SK-N-SH (cell line): Measurements from ENCODE around the gene MCAM. TPM values are rescaled to one million over a fixed set of nuclear protein-coding genes. Genes with fewer than 3 reads are reported as not detected.
A peak's percentile ranks its signal among the peaks of the same experiment; 100 is the strongest.

ENCODE experiments used
- CTCF ChIA-PET: fragments of 300-600, 350-600 bp; formaldehyde crosslinking; extraction: SDS; loops from one replicate; lab custom pipeline; 2021; lab: Yijun Ruan, JAX
- POLR2A ChIA-PET: fragments of 350-600 bp; sonication (Branson Sonifier 250); formaldehyde crosslinking; extraction: SDS; loops from one replicate; lab custom pipeline; 2020; ENCODE audit warnings: antibody characterized with exemption, inconsistent platforms; lab: Yijun Ruan, JAX
- DNase-seq: peaks from one replicate; pipeline ENCODE4 v3.0.0; 2012
- H2AFZ ChIP-seq: fragments of 200-600 bp; sonication (generic); 2 replicates; pipeline ENCODE4 v1.8.1; 2016; ENCODE audit warnings: antibody characterized with exemption, mild to moderate bottlenecking, low read depth
- H3F3A ChIP-seq: fragments of 200-600 bp; sonication (generic); replicated peaks from 2 replicates; pipeline ENCODE3; 2016; ENCODE audit warnings: antibody characterized with exemption, mild to moderate bottlenecking; ENCODE audit not compliant: insufficient read depth
- H3K27ac ChIP-seq, 2 experiments: fragments of 200-500 bp in 1 of 2; fragments of 200-600 bp in 1 of 2; sonication (Bioruptor generic) in 1 of 2; sonication (generic), shearing (Covaris generic) in 1 of 2; 2 replicates each; pipeline versions ENCODE4 v1.5.1 to v1.6.1; 2014 to 2016; ENCODE audit warnings: low read depth in 2 of 2, inconsistent platforms in 1 of 2, low read length in 1 of 2, mild to moderate bottlenecking in 1 of 2, mixed read lengths in 1 of 2
- H3K27me3 ChIP-seq: fragments of 200-600 bp; sonication (generic), shearing (Covaris generic); 2 replicates; pipeline ENCODE4 v1.6.1; 2016; ENCODE audit warnings: mixed run types; ENCODE audit not compliant: insufficient read depth
- H3K36me3 ChIP-seq, 2 experiments: fragments of 200-500 bp in 1 of 2; fragments of 200-600 bp in 1 of 2; sonication (Bioruptor generic) in 1 of 2; sonication (generic) in 1 of 2; replicated peaks in 1 of 2; 2 replicates each; pipeline versions ENCODE3 to v1.5.1; 2014 to 2016; ENCODE audit warnings: low read length in 1 of 2, mild to moderate bottlenecking in 1 of 2; ENCODE audit not compliant: insufficient read depth in 2 of 2, control insufficient read depth in 1 of 2
- H3K4me1 ChIP-seq, 2 experiments: fragments of 200-500 bp in 1 of 2; fragments of 200-600 bp in 1 of 2; sonication (Bioruptor generic) in 1 of 2; sonication (generic), shearing (Covaris generic) in 1 of 2; 2 replicates each; pipeline versions ENCODE4 v1.5.1 to v1.6.1; 2014 to 2016; ENCODE audit warnings: low read depth in 1 of 2, low read length in 1 of 2, mixed run types in 1 of 2; ENCODE audit not compliant: insufficient read depth in 2 of 2, control insufficient read depth in 1 of 2
- H3K4me2 ChIP-seq: fragments of 200-600 bp; sonication (generic), shearing (Covaris generic); 2 replicates; pipeline ENCODE4 v1.6.1; 2017; ENCODE audit warnings: mixed run types
- H3K4me3 ChIP-seq, 2 experiments: fragments of 200-500 bp in 1 of 2; fragments of 200-600 bp in 1 of 2; sonication (Bioruptor generic) in 1 of 2; sonication (generic), shearing (Covaris generic) in 1 of 2; 2 replicates each; pipeline versions ENCODE4 v1.5.1 to v1.8.1; 2014 to 2016; ENCODE audit warnings: low read depth in 2 of 2, inconsistent platforms in 1 of 2, low read length in 1 of 2, mild to moderate bottlenecking in 1 of 2, mixed read lengths in 1 of 2, moderate library complexity in 1 of 2
- H3K79me2 ChIP-seq: fragments of 200-600 bp; sonication (generic); 2 replicates; pipeline ENCODE4 v1.8.1; 2017; ENCODE audit warnings: mild to moderate bottlenecking; ENCODE audit not compliant: insufficient read depth
- H3K9ac ChIP-seq: fragments of 200-600 bp; sonication (generic); 2 replicates; pipeline ENCODE4 v1.6.1; 2017; ENCODE audit warnings: mixed run types
- H3K9me2 ChIP-seq: fragments of 200-600 bp; sonication (generic); 2 replicates; pipeline ENCODE4 v1.6.1; 2017; ENCODE audit warnings: mixed run types
- H3K9me3 ChIP-seq: fragments of 200-600 bp; sonication (generic); 2 replicates; pipeline ENCODE4 v1.6.1; 2017; ENCODE audit warnings: mixed run types, mild to moderate bottlenecking, moderate library complexity
- H4K20me1 ChIP-seq: fragments of 200-600 bp; sonication (generic); 2 replicates; pipeline ENCODE4 v1.6.1; 2017; ENCODE audit warnings: mild to moderate bottlenecking, mixed run types; ENCODE audit not compliant: insufficient read depth
- CHD2 ChIP-seq: fragments of 150-350 bp; IDR thresholded peaks from 2 replicates; pipeline ENCODE4 v1.6.1; 2018; ENCODE audit warnings: low read length; ENCODE audit not compliant: partially characterized antibody
- CTCF ChIP-seq: fragments of 200-600 bp; sonication (generic); IDR thresholded peaks from 2 replicates; pipeline ENCODE4 v1.6.1; 2017; ENCODE audit warnings: antibody characterized with exemption, mild to moderate bottlenecking, moderate library complexity
- EZH2phosphoT487 ChIP-seq: fragments of 200-600 bp; sonication (generic); IDR thresholded peaks from 2 replicates; pipeline ENCODE4 v1.6.1; 2017; ENCODE audit warnings: low read depth, mixed run types, mild to moderate bottlenecking, antibody characterized with exemption, moderate library complexity, borderline replicate concordance
- FOSL2 ChIP-seq: IDR thresholded peaks from 2 replicates; pipeline ENCODE4 v1.4.0; 2012; ENCODE audit warnings: low read depth, mild to moderate bottlenecking, moderate library complexity, borderline replicate concordance
- FOXJ3 ChIP-seq: sonication (generic); formaldehyde crosslinking; IDR thresholded peaks from 2 replicates; pipeline ENCODE4 v1.5.1; 2020; ENCODE audit warnings: mild to moderate bottlenecking, missing genetic modification reagents
- IRF3 ChIP-seq: fragments of 150-350 bp; IDR thresholded peaks from 2 replicates; pipeline ENCODE4 v1.6.1; 2016; ENCODE audit warnings: mild to moderate bottlenecking, low read depth, low read length
- JUND ChIP-seq: IDR thresholded peaks from 2 replicates; pipeline ENCODE4 v1.4.0; 2012
- MEF2A ChIP-seq: IDR thresholded peaks from 2 replicates; pipeline ENCODE4 v1.4.0; 2012; ENCODE audit warnings: low read depth, borderline replicate concordance
- MXI1 ChIP-seq: IDR thresholded peaks from 2 replicates; pipeline ENCODE4 v1.6.1; 2012; ENCODE audit warnings: mild to moderate bottlenecking, low read depth, low read length, improper control_type of control experiment
- NFIC ChIP-seq: IDR thresholded peaks from 2 replicates; pipeline ENCODE4 v1.4.0; 2012; ENCODE audit warnings: borderline replicate concordance
- PBX3 ChIP-seq: IDR thresholded peaks from 2 replicates; pipeline ENCODE4; 2012
- RAD21 ChIP-seq: IDR thresholded peaks from 2 replicates; pipeline ENCODE4 v1.6.1; 2012; ENCODE audit warnings: mild to moderate bottlenecking, low read length
- RFX5 ChIP-seq: IDR thresholded peaks from 2 replicates; pipeline ENCODE4 v1.6.1; 2012; ENCODE audit warnings: mild to moderate bottlenecking, improper control_type of control experiment, low read length
- RXRA ChIP-seq: IDR thresholded peaks from 2 replicates; pipeline ENCODE4 v1.4.0; 2012; ENCODE audit warnings: low read depth, mild to moderate bottlenecking, borderline replicate concordance
- SIN3A ChIP-seq: IDR thresholded peaks from 2 replicates; pipeline ENCODE4 v1.6.1; 2012; ENCODE audit warnings: low read depth, mild to moderate bottlenecking, low read length, moderate library complexity, borderline replicate concordance
- TCF12 ChIP-seq: IDR thresholded peaks from 2 replicates; pipeline ENCODE4 v1.4.0; 2012
- TEAD4 ChIP-seq: IDR thresholded peaks from 2 replicates; pipeline ENCODE4 v1.4.0; 2012; ENCODE audit warnings: mild to moderate bottlenecking, borderline replicate concordance; ENCODE audit not compliant: insufficient read depth
- YY1 ChIP-seq: IDR thresholded peaks from 2 replicates; pipeline ENCODE4 v1.4.0; 2012; ENCODE audit warnings: low read depth, mild to moderate bottlenecking
- ZBTB33 ChIP-seq: IDR thresholded peaks from 2 replicates; pipeline ENCODE4 v1.4.0; 2012; ENCODE audit warnings: low read depth, borderline replicate concordance
- WGBS: methylation state at CpG from one replicate; pipeline ENCODE4 v1.1.6; 2017; ENCODE audit warnings: low lambda C conversion rate; 5-methylcytosine and 5-hydroxymethylcytosine counted together
- polyA plus RNA-seq, 3 experiments: library from polyadenylated mRNA; depleted of rRNA; stranded (reverse); fragments of >200 nt; gene quantifications; 2 replicates each; pipeline ENCODE4 v1.2.3, GENCODE V29; 2012
- TF ChIP-seq, protein P1 (sequence below): IDR thresholded peaks from 2 replicates; pipeline ENCODE4 v1.6.1; 2012; ENCODE audit warnings: mild to moderate bottlenecking, low read depth, low read length, moderate library complexity
- TF ChIP-seq, protein P2 (sequence below): IDR thresholded peaks from 2 replicates; pipeline ENCODE4 v1.4.0; 2012; ENCODE audit warnings: low read depth, borderline replicate concordance

MCAM gene
- polyA plus RNA-seq, 1 of the 3 experiments (the other 2 are of a cell fraction), result 22.8 TPM

DNA sequence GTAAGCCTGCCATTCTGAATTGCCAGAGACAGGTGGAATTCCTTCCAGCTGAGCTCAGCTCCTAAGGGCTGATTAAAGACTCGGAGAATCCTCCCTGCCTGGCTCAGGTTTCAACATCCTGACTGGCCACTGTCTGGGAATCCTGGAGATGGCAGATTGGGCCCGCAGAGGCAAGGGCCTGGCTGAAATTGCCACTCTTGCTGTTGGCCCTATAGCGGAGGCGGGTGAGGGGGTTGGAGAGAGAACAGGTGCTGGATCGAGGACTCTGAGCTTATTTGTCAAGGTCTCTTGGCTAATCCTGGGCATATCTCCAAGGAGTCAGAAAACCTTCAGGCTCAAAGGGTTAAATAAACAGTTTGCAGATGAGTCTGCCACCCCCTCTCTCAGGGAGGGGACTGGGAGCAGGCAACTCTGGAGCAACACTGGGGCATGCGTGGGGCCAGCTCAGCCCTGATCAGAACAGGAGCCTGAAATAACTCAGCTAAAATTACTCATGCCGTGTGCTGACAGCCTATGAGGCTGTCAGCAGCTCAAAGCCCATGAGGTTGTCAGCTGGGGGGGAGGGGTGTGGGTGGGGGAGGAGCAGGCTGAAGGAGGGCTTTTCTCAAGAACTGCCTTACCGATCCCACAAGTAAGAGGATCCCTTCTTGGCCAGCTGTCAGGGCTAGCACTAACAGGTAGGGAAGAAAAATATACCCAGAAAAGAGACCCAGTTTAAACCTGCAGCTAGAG, 44.3 kb upstream of the MCAM start:
- no peaks in the 10 kb centered on the region for H3K9me3 ChIP-seq
- H4K20me1 ChIP-seq, result no peaks in the 10 kb centered on the region
- WGBS, result 13% methylated on average over 7 of the region's 8 CpGs
- peak overlapping the region; percentile 11 to 36; a peak in 3 of 4 replicates for H3K27ac ChIP-seq
- no peak overlapping the region for H2AFZ ChIP-seq
- no peak overlapping the region for H3K4me3 ChIP-seq
- no peaks in the 10 kb centered on the region for H3K79me2 ChIP-seq
- peak; percentile 26 for DNase-seq
- CTCF ChIA-PET, result interaction anchor here (1.4 to 5.1 kb wide), 8 partner anchors 8 to 114 kb away, joined by 3 to 41 read pairs (median 18); partner anchors contain the start of gene USP2
- POLR2A ChIA-PET, result no interaction called here
- peak overlapping the region; percentile 58 for H3K4me2 ChIP-seq
- peaks cover 25 to 47% of the 10 kb centered on the region in 2 experiments; a peak in 3 of 4 replicates for H3K4me1 ChIP-seq
- peaks cover 0 to 3% of the 10 kb centered on the region in 2 experiments for H3K36me3 ChIP-seq
- peaks cover 21% of the 10 kb centered on the region for H3F3A ChIP-seq
- H3K27me3 ChIP-seq, result no peaks in the 10 kb centered on the region
- no peaks in the 10 kb centered on the region for H3K9me2 ChIP-seq
- H3K9ac ChIP-seq, result no peak overlapping the region
- TF ChIP-seq SIN3A (no peak; the same call in 1 of the 2 replicates), IRF3 (no peak), RXRA (peak; percentile 5), ZBTB33 (peak; percentile 64; the same call in 1 of the 2 replicates), EZH2phosphoT487 (no peak), FOXJ3 (CRISPR knock-in tag) (no peak), CHD2 (no peak), TEAD4 (peak; percentile 36; the same call in 1 of the 2 replicates), YY1 (no peak), FOSL2 (0 out of 2 replicates have a peak, but pooled peaks have one; percentile 21), RAD21 (no peak), CTCF (no peak), JUND (peak; percentile 69), TCF12 (peak; percentile 71), PBX3 (peak; percentile 90), NFIC (0 out of 2 replicates have a peak, but pooled peaks have one; percentile 8), RFX5 (no peak), MEF2A (peak; percentile 62; the same call in 1 of the 2 replicates), MXI1 (0 out of 2 replicates have a peak, but pooled peaks have one; percentile 38)
- TF ChIP-seq, protein P1, sequence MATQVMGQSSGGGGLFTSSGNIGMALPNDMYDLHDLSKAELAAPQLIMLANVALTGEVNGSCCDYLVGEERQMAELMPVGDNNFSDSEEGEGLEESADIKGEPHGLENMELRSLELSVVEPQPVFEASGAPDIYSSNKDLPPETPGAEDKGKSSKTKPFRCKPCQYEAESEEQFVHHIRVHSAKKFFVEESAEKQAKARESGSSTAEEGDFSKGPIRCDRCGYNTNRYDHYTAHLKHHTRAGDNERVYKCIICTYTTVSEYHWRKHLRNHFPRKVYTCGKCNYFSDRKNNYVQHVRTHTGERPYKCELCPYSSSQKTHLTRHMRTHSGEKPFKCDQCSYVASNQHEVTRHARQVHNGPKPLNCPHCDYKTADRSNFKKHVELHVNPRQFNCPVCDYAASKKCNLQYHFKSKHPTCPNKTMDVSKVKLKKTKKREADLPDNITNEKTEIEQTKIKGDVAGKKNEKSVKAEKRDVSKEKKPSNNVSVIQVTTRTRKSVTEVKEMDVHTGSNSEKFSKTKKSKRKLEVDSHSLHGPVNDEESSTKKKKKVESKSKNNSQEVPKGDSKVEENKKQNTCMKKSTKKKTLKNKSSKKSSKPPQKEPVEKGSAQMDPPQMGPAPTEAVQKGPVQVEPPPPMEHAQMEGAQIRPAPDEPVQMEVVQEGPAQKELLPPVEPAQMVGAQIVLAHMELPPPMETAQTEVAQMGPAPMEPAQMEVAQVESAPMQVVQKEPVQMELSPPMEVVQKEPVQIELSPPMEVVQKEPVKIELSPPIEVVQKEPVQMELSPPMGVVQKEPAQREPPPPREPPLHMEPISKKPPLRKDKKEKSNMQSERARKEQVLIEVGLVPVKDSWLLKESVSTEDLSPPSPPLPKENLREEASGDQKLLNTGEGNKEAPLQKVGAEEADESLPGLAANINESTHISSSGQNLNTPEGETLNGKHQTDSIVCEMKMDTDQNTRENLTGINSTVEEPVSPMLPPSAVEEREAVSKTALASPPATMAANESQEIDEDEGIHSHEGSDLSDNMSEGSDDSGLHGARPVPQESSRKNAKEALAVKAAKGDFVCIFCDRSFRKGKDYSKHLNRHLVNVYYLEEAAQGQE, result no peak
- TF ChIP-seq, protein P2, sequence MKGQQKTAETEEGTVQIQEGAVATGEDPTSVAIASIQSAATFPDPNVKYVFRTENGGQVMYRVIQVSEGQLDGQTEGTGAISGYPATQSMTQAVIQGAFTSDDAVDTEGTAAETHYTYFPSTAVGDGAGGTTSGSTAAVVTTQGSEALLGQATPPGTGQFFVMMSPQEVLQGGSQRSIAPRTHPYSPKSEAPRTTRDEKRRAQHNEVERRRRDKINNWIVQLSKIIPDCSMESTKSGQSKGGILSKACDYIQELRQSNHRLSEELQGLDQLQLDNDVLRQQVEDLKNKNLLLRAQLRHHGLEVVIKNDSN, result no peak
